ENCODE measurements around the gene CS. TPM values are rescaled to one million over a fixed set of nuclear protein-coding genes. Genes with fewer than 3 reads are reported as not detected.

Gene CS
- total RNA-seq, 4 donors from 2014 or later, result 211 to 359 (median 271) TPM

DNA sequence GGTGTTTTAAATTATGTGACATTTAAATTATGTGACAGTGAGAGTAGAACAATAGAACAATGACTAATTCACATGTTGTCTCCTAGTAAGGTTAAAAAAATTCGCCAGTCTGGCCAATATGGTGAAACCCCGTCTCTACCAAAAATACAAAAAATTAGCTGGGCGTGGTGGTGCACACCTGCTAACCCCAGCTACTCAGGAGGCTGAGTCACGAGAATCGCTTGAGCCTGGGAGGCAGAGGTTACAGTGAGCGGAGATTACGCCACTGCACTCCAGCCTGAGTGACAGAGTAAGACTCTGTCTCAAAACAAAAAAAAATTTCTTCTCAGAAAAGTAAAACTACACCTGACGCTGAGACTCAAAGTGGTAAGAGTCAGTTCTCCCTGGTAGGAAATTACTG lies 2.7 kb downstream of the CS start:
- in situ Hi-C loops (cut with MboI; ENCODE audit: low sequenced_read_pairs in 4 of 4), result no loop called here
- Histone ChIP-seq H3K4me3 (no peak overlapping the region), H3K27ac (peak overlapping the region; percentile 91 to 97 (median 94)), H3K27me3 (no peaks in the 10 kb centered on the region), H3K9me3 (no peaks in the 10 kb centered on the region), H3K36me3 (no peaks in the 10 kb centered on the region), H3K4me1 (peaks cover 79 to 88% of the 10 kb centered on the region in 2 donors)
- no peak for DNase-seq
- intact Hi-C loops (cut with DNase I; ENCODE audit: low total_unique reads), result no loop called here
- TF ChIP-seq POLR2A (IDR thresholded peaks at IDR 0.05) (no peak), CTCF (IDR thresholded peaks at IDR 0.05 in 4 of 5, conservative IDR thresholded peaks at IDR 0.05 in 1 of 5) (no peak)
- ATAC-seq, result no peak

DNA sequence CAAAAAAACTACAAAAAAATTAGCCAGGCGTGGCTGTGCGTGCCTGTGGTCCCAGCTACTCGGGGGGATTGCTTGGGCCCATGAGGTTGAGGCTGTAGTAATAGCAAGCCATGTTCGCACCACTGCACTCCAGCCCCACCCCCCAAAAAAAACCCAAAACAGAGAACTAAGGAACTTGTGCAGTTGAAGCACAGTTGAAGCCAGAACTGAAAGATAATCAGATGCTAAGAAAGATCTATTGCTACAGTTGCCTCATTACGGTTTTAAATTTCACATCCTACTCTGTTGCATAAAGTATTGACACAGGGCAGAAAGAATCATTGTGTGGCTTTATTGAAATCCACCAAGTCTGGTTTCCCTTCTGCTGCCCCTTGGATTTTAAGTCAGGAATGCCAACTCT lies 3.8 kb downstream of the CS start:
- in situ Hi-C loops (cut with MboI; ENCODE audit: low sequenced_read_pairs in 4 of 4), result no loop called here
- Histone ChIP-seq H3K27me3 (no peaks in the 10 kb centered on the region), H3K36me3 (peaks cover 0 to 8% of the 10 kb centered on the region in 2 donors), H3K4me3 (no peak overlapping the region), H3K27ac (peak overlapping the region; percentile 91 to 97 (median 94)), H3K9me3 (no peaks in the 10 kb centered on the region), H3K4me1 (peaks cover 74 to 85% of the 10 kb centered on the region in 2 donors)
- intact Hi-C loops (cut with DNase I; ENCODE audit: low total_unique reads), result no loop called here
- ATAC-seq (no peak), DNase-seq (no peak)
- no peak for TF ChIP-seq POLR2A (IDR thresholded peaks at IDR 0.05)
- TF ChIP-seq CTCF (IDR thresholded peaks at IDR 0.05 in 4 of 5, conservative IDR thresholded peaks at IDR 0.05 in 1 of 5), result no peak

DNA sequence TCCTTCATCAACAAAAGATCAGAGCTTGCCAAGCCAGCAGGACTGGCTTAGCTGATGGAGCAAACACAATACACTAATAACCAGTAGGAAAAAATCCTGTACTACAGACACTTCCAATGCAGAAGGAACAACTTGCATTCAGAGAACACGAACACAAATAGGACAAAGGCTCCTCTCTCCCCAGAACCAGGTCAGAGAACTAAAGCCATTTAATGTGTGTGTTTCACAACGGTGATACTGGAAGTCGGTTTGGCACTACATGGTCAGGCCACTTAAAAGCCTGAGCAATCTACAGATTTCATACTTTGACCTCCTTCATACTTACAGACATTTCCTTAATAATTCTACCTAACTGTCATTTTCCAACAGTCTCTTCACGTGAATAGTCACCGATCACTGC lies 6.3 kb downstream of the CS start:
- peak; percentile 71 to 74 for ATAC-seq
- H3K36me3 ChIP-seq, result peaks cover 0 to 12% of the 10 kb centered on the region in 2 donors

DNA sequence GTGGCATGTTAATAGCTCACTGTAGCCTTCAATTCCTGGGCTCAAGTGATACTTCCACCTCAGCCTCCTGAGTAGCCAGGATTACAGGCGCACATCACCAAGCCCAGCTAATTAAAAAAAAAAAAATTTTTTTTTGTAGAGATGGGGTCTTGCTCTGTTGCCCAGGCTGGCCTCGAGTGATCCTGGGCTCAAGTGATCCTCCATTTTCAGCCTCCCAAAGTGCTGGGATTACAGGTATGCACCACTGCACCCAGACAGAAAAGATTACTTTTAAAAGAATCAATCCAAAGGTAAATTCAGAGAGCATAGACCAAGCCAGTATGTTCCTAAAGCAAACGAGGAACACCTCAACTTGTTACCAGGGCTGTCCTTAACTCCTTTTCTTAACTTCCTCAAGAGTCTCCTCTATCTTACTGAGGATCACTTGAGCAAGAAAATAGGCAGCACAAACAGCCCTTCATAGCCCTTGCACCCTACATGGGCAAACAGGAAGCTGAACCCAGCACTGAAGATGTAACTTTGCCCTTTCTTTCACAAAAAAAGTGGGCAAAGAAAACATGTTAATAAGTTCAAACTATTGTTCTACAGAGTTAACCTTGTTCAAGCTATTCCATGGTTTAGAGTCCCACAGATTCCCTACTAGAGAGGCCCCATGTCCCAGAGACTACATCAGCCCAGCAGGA lies 11.3 kb downstream of the CS start:
- Histone ChIP-seq H3K27ac (peak overlapping the region in 2 of 4 donors; percentile 50 to 97), H3K4me1 (peaks cover 44 to 56% of the 10 kb centered on the region in 2 donors), H3K36me3 (peaks cover 0 to 31% of the 10 kb centered on the region in 2 donors), H3K9me3 (no peaks in the 10 kb centered on the region), H3K4me3 (no peak overlapping the region), H3K27me3 (no peaks in the 10 kb centered on the region)
- intact Hi-C loops (cut with DNase I; ENCODE audit: low total_unique reads), result no loop called here
- in situ Hi-C loops (cut with MboI; ENCODE audit: low sequenced_read_pairs in 4 of 4), result no loop called here
- no peak for TF ChIP-seq POLR2A (IDR thresholded peaks at IDR 0.05)
- TF ChIP-seq CTCF (IDR thresholded peaks at IDR 0.05 in 4 of 5, conservative IDR thresholded peaks at IDR 0.05 in 1 of 5), result no peak
- no peak for DNase-seq
- ATAC-seq, result no peak

More for the DNA sequence above, 6.3 kb downstream of the CS start:
- TF ChIP-seq POLR2A (IDR thresholded peaks at IDR 0.05) (no peak), CTCF (IDR thresholded peaks at IDR 0.05 in 4 of 5, conservative IDR thresholded peaks at IDR 0.05 in 1 of 5) (no peak)
- intact Hi-C loops (cut with DNase I; ENCODE audit: low total_unique reads), result no loop called here
- H3K4me3 ChIP-seq, result no peak overlapping the region
- H3K27me3 ChIP-seq, result no peaks in the 10 kb centered on the region
- DNase-seq, result no peak
- in situ Hi-C loops (cut with MboI; ENCODE audit: low sequenced_read_pairs in 4 of 4), result no loop called here
- peak overlapping the region; percentile 27 to 97 (median 80) for H3K27ac ChIP-seq
- H3K4me1 ChIP-seq, result peaks cover 69 to 80% of the 10 kb centered on the region in 2 donors
- no peaks in the 10 kb centered on the region for H3K9me3 ChIP-seq

Data from gastrocnemius medialis (tissue), 4 donors.